WTC11 (cell line): ENCODE data around the gene CGREF1.

Experiments
- ATF1 ChIP-seq: sonication (generic); formaldehyde crosslinking; IDR thresholded peaks from 2 replicates; pipeline ENCODE4 v1.8.1; 2023; ENCODE audit warnings: mild to moderate bottlenecking, moderate library complexity, missing genetic modification reagents
- FOXK1 ChIP-seq: sonication (generic); formaldehyde crosslinking; IDR thresholded peaks from 2 replicates; pipeline ENCODE4 v1.8.0; 2022; ENCODE audit warnings: mild to moderate bottlenecking, moderate library complexity, missing genetic modification reagents
- GRHL2 ChIP-seq: fragments of 250-450 bp; sonication (Bioruptor Pico); IDR thresholded peaks from 2 replicates; pipeline ENCODE4 v1.8.0; 2022; ENCODE audit warnings: mild to moderate bottlenecking, moderate library complexity; ENCODE audit not compliant: insufficient replicate concordance, severe bottlenecking
- IRF2 ChIP-seq: sonication (generic); formaldehyde crosslinking; IDR thresholded peaks from 2 replicates; pipeline ENCODE4 v1.8.0; 2022; ENCODE audit warnings: low read depth, missing genetic modification reagents, borderline replicate concordance
- MYBL2 ChIP-seq: sonication (generic); formaldehyde crosslinking; IDR thresholded peaks from 2 replicates; pipeline ENCODE4 v1.8.1; 2023; ENCODE audit warnings: mild to moderate bottlenecking, moderate library complexity, missing genetic modification reagents
- NFE2L1 ChIP-seq: sonication (generic); formaldehyde crosslinking; IDR thresholded peaks from 2 replicates; pipeline ENCODE4 v1.8.1; 2023; ENCODE audit warnings: missing genetic modification reagents
- RORB ChIP-seq: fragments of 250-450 bp; sonication (Bioruptor Pico); IDR thresholded peaks from 2 replicates; pipeline ENCODE4 v1.9.0; 2021; ENCODE audit warnings: mild to moderate bottlenecking
- SP1 ChIP-seq: sonication (generic); formaldehyde crosslinking; conservative IDR thresholded peaks from 2 replicates; pipeline ENCODE4 v1.8.1; 2022; ENCODE audit warnings: missing genetic modification reagents
- TF ChIP-seq, protein P1 (sequence below): fragments of 200-600 bp; IDR thresholded peaks from 2 replicates; pipeline ENCODE4 v1.8.0; 2022; ENCODE audit warnings: antibody characterized with exemption
- TF ChIP-seq, protein P2 (sequence below): sonication (generic); formaldehyde crosslinking; IDR thresholded peaks from 2 replicates; pipeline ENCODE4 v1.8.1; 2022; ENCODE audit warnings: mild to moderate bottlenecking, missing genetic modification reagents, moderate library complexity, borderline replicate concordance
- TF ChIP-seq, protein P3 (sequence below): sonication (generic); formaldehyde crosslinking; IDR thresholded peaks from 2 replicates; pipeline ENCODE4 v1.8.0; 2022; ENCODE audit warnings: mild to moderate bottlenecking, missing genetic modification reagents

DNA sequence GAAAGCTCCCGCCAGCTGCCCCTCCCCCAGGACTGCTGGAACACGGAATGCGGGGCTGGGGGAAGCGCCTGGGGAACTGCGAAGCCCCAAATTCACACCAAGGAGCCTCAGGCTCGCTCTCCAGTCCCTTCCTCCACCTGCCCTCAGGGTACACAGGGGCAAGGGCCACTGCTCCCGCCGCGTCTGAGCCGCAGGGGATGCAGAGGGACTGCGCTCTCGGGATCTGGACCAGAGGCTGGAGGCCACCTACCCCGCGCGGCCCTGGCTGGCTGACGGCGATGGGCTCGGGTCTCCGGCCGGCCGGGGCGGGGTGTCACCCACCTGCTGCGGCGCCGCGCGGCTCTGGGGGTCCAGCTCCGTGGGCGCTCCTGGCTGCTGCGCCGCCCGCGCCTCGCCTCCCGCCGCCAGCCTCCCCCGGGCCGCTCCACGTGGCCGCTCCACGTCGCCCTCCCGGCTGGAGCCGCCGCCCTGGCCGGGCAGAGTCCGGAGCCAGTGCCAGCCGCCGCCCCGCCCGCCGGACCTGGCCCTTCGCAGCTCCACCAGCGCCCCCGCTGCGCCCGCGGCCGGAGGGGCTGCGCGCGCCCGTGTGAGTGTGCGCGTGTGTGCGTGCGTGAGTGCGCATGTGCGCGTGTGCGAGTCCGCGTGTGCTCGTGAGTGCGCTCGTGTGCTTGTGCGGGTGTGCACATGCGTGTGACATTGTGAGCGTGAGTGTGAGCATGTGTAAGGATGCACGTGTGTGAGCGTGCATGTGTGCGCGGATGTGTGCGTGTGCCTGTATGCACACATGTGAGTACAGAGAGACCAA, at the start of gene CGREF1:
- TF ChIP-seq, protein P1, sequence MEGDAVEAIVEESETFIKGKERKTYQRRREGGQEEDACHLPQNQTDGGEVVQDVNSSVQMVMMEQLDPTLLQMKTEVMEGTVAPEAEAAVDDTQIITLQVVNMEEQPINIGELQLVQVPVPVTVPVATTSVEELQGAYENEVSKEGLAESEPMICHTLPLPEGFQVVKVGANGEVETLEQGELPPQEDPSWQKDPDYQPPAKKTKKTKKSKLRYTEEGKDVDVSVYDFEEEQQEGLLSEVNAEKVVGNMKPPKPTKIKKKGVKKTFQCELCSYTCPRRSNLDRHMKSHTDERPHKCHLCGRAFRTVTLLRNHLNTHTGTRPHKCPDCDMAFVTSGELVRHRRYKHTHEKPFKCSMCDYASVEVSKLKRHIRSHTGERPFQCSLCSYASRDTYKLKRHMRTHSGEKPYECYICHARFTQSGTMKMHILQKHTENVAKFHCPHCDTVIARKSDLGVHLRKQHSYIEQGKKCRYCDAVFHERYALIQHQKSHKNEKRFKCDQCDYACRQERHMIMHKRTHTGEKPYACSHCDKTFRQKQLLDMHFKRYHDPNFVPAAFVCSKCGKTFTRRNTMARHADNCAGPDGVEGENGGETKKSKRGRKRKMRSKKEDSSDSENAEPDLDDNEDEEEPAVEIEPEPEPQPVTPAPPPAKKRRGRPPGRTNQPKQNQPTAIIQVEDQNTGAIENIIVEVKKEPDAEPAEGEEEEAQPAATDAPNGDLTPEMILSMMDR: no peak
- TF ChIP-seq, protein P2, sequence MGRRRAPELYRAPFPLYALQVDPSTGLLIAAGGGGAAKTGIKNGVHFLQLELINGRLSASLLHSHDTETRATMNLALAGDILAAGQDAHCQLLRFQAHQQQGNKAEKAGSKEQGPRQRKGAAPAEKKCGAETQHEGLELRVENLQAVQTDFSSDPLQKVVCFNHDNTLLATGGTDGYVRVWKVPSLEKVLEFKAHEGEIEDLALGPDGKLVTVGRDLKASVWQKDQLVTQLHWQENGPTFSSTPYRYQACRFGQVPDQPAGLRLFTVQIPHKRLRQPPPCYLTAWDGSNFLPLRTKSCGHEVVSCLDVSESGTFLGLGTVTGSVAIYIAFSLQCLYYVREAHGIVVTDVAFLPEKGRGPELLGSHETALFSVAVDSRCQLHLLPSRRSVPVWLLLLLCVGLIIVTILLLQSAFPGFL: no peak
- no peak for TF ChIP-seq GRHL2
- no peak for TF ChIP-seq RORB (CRISPR knock-in tag)
- peak; percentile 67 for TF ChIP-seq FOXK1
- no peak for TF ChIP-seq IRF2 (CRISPR knock-in tag)
- no peak; the same call in 1 of the 2 replicates for TF ChIP-seq NFE2L1
- no peak for TF ChIP-seq ATF1 (CRISPR knock-in tag)
- TF ChIP-seq SP1 (CRISPR knock-in tag): peak; percentile 61; the same call in 1 of the 2 replicates
- TF ChIP-seq, protein P3, sequence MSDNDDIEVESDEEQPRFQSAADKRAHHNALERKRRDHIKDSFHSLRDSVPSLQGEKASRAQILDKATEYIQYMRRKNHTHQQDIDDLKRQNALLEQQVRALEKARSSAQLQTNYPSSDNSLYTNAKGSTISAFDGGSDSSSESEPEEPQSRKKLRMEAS (CRISPR knock-in tag): no peak
- TF ChIP-seq MYBL2 (CRISPR knock-in tag): no peak
